SU-DHL-6 (cell line): ENCODE data around the gene PGC.

Experiments
- H2AFZ ChIP-seq: fragments of 200-600 bp; sonication (generic); 2 replicates; pipeline ENCODE4 v1.6.1; 2014; ENCODE audit warnings: low read depth, mild to moderate bottlenecking, moderate library complexity, mixed read lengths, antibody characterized with exemption, low read length; ENCODE audit not compliant: severe bottlenecking
- H3F3A ChIP-seq: fragments of 200-600 bp; shearing (Covaris generic); 2 replicates; pipeline ENCODE4 v1.6.0; 2016; ENCODE audit warnings: antibody characterized with exemption, mild to moderate bottlenecking; ENCODE audit not compliant: insufficient read depth
- H3K27ac ChIP-seq: fragments of 200-600 bp; sonication (generic); 2 replicates; pipeline ENCODE4 v1.5.1; 2016; ENCODE audit warnings: low read depth, mild to moderate bottlenecking, low read length, moderate library complexity, mixed read lengths
- H3K27me3 ChIP-seq: fragments of 200-600 bp; sonication (generic), shearing (Covaris generic); 2 replicates; pipeline ENCODE4 v1.6.0; 2014; ENCODE audit warnings: mild to moderate bottlenecking, low read length
- H3K36me3 ChIP-seq: fragments of 200-600 bp; sonication (generic); 2 replicates; pipeline ENCODE4 v1.6.1; 2014; ENCODE audit warnings: mild to moderate bottlenecking, low read length, mixed read lengths
- H3K4me2 ChIP-seq: fragments of 300-600, 200-600 bp; shearing (Covaris generic), sonication (generic); 2 replicates; pipeline ENCODE4 v1.6.0; 2014; ENCODE audit warnings: low read length, low read depth, mild to moderate bottlenecking; ENCODE audit not compliant: poor library complexity, severe bottlenecking
- H3K4me3 ChIP-seq: fragments of 200-600 bp; sonication (generic); 2 replicates; pipeline ENCODE4 v1.5.1; 2014; ENCODE audit warnings: antibody characterized with exemption, low read length, mild to moderate bottlenecking, mixed read lengths; ENCODE audit not compliant: insufficient read depth, poor library complexity, severe bottlenecking
- H3K79me2 ChIP-seq: fragments of 200-600 bp; sonication (generic); 2 replicates; pipeline ENCODE4 v1.6.1; 2014; ENCODE audit warnings: mild to moderate bottlenecking, low read length, moderate library complexity; ENCODE audit not compliant: insufficient read depth
- H3K9ac ChIP-seq: fragments of 200-600 bp; sonication (generic); 2 replicates; pipeline ENCODE4 v1.7.0; 2014; ENCODE audit warnings: mild to moderate bottlenecking, low read length
- H3K9me2 ChIP-seq: fragments of 200-600 bp; sonication (generic); replicated peaks from 2 replicates; pipeline ENCODE4 v1.6.1; 2014; ENCODE audit warnings: low read length; ENCODE audit not compliant: insufficient read depth
- H3K9me3 ChIP-seq: fragments of 200-600 bp; sonication (generic); 2 replicates; pipeline ENCODE4 v1.6.1; 2014; ENCODE audit warnings: low read length, mixed read lengths; ENCODE audit not compliant: insufficient read depth
- H4K20me1 ChIP-seq: fragments of 200-600 bp; sonication (generic); 2 replicates; pipeline ENCODE4 v1.6.1; 2014; ENCODE audit warnings: low read depth, mild to moderate bottlenecking, antibody characterized with exemption, low read length, moderate library complexity, mixed read lengths
- CTCF ChIP-seq: fragments of 200-600 bp; sonication (generic); IDR thresholded peaks from one replicate; pipeline ENCODE4 v1.5.1; 2017; ENCODE audit warnings: antibody characterized with exemption, mild to moderate bottlenecking, low read length, moderate library complexity; ENCODE audit not compliant: insufficient read depth, poor library complexity, severe bottlenecking
- EZH2phosphoT487 ChIP-seq: fragments of 200-600 bp; sonication (generic), shearing (Covaris generic); conservative IDR thresholded peaks from 2 replicates; pipeline ENCODE4 v1.6.1; 2018; ENCODE audit warnings: mild to moderate bottlenecking, antibody characterized with exemption, low read length, moderate library complexity, mixed read lengths

PGC gene

GRCh38 chr6:41787219-41787917 is 40.2 kb upstream of the PGC start, which contains the start of gene TOMM6:
Gene TOMM6 (plus strand): TSS chr6:41787694. CDS start chr6:41787698, 4 bp downstream.
- Histone ChIP-seq H3F3A (peaks cover 30% of the 10 kb centered on the region), H3K9me2 (no peaks in the 10 kb centered on the region), H2AFZ (peak within 1 kb of the TSS; percentile 29), H3K4me3 (peak within 1 kb of the TSS; percentile 86), H3K9me3 (no peaks in the 10 kb centered on the region), H3K36me3 (peaks cover 24% of the 10 kb centered on the region), H3K9ac (peak within 1 kb of the TSS; percentile 90), H3K27me3 (no peaks in the 10 kb centered on the region), H4K20me1 (no peaks in the 10 kb centered on the region), H3K27ac (peak within 1 kb of the TSS; percentile 83), H3K4me2 (peak within 1 kb of the TSS; percentile 77), H3K79me2 (peaks cover 17% of the 10 kb centered on the region)
- TF ChIP-seq CTCF (peak; percentile 98), EZH2phosphoT487 (no peak)

- no peaks in the 10 kb centered on the region for H4K20me1 ChIP-seq
- peaks cover 17% of the 10 kb centered on the region for H3K79me2 ChIP-seq
- H3K9me2 ChIP-seq = no peaks in the 10 kb centered on the region
- peak overlapping the region; percentile 86 for H3K4me3 ChIP-seq
- peak overlapping the region; percentile 90 for H3K9ac ChIP-seq
- peak overlapping the region; percentile 77 for H3K4me2 ChIP-seq
- no peaks in the 10 kb centered on the region for H3K27me3 ChIP-seq
- TF ChIP-seq CTCF (peak; percentile 96), EZH2phosphoT487 (no peak)
- peak overlapping the region; percentile 56 for H2AFZ ChIP-seq
- H3K9me3 ChIP-seq = no peaks in the 10 kb centered on the region
- H3F3A ChIP-seq = peaks cover 25% of the 10 kb centered on the region
- H3K36me3 ChIP-seq = peaks cover 21% of the 10 kb centered on the region
- peak overlapping the region; percentile 83 for H3K27ac ChIP-seq
These were observed 39.4 kb upstream of the PGC start for GRCh38 chr6:41786451-41787218.

GRCh38 chr6:41785689-41786450 is 38.7 kb upstream of the PGC start:
- Histone ChIP-seq H3K4me2 (peak overlapping the region; percentile 77), H3K27me3 (no peaks in the 10 kb centered on the region), H4K20me1 (no peaks in the 10 kb centered on the region), H3K36me3 (peaks cover 15% of the 10 kb centered on the region), H3F3A (peaks cover 25% of the 10 kb centered on the region), H3K9me3 (no peaks in the 10 kb centered on the region), H3K79me2 (peaks cover 17% of the 10 kb centered on the region), H3K9me2 (no peaks in the 10 kb centered on the region), H2AFZ (peak overlapping the region; percentile 56), H3K4me3 (peak overlapping the region; percentile 86), H3K9ac (peak overlapping the region; percentile 90), H3K27ac (no peak overlapping the region)
- TF ChIP-seq EZH2phosphoT487 (no peak), CTCF (no peak)
